PC-3 (cell line): Measurements from ENCODE around the gene E2F3.

Source experiments
- EZH2phosphoT487 ChIP-seq: fragments of 300-600 bp; sonication (generic); IDR thresholded peaks from 2 replicates; pipeline ENCODE4 v1.6.1; 2018; ENCODE audit warnings: mild to moderate bottlenecking, antibody characterized with exemption, low read length, borderline replicate concordance
- TF ChIP-seq, protein P1 (sequence below): fragments of 300-600 bp; sonication (generic); conservative IDR thresholded peaks from 2 replicates; pipeline ENCODE4 v1.5.1; 2017; ENCODE audit warnings: antibody characterized with exemption, low read depth, mild to moderate bottlenecking, low read length

DNA sequence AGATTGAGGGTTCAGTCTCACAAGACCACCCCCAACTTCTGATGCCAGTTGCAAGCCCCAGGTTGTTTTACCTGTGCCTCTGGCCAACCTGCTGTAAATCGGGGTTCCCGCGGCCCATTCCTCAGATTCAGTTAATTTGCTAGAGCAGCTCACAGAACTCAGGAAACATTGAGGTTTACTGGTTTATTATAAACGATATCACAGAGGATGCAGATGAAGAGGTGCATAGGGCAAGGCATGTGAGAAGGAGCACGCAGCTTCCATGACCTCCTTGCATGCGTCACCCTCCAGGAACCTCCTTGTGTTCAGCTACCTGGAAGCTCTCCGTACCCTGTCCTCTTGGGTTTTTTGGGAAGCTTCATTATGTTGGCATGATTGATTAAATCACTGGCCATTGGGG lies 66.5 kb downstream of the E2F3 start:
- TF ChIP-seq EZH2phosphoT487: no peak
- TF ChIP-seq, protein P1, sequence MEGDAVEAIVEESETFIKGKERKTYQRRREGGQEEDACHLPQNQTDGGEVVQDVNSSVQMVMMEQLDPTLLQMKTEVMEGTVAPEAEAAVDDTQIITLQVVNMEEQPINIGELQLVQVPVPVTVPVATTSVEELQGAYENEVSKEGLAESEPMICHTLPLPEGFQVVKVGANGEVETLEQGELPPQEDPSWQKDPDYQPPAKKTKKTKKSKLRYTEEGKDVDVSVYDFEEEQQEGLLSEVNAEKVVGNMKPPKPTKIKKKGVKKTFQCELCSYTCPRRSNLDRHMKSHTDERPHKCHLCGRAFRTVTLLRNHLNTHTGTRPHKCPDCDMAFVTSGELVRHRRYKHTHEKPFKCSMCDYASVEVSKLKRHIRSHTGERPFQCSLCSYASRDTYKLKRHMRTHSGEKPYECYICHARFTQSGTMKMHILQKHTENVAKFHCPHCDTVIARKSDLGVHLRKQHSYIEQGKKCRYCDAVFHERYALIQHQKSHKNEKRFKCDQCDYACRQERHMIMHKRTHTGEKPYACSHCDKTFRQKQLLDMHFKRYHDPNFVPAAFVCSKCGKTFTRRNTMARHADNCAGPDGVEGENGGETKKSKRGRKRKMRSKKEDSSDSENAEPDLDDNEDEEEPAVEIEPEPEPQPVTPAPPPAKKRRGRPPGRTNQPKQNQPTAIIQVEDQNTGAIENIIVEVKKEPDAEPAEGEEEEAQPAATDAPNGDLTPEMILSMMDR: no peak
